Vagina (tissue), 2 donors: ENCODE results near the gene SLC40A1. TPM values are rescaled to one million over a fixed set of nuclear protein-coding genes. Genes with fewer than 3 reads are reported as not detected.

ENCODE experiments used
- DNase-seq, 2 donors: peaks; one replicate each; pipeline ENCODE4 v3.0.0-alpha.2; 2017; ENCODE audit errors: extremely low spot score in 2 of 2
- H3K27ac ChIP-seq: fragments of 200-600 bp; sonication (generic); one replicate; pipeline ENCODE4 v1.5.1; 2019
- H3K27me3 ChIP-seq: fragments of 200-600 bp; sonication (generic); one replicate; pipeline ENCODE4 v1.5.1; 2019
- H3K36me3 ChIP-seq, 2 donors: fragments of 200-600 bp; sonication (generic); one replicate each; pipeline ENCODE4 v1.5.1; 2017 to 2019
- H3K4me1 ChIP-seq: fragments of 200-600 bp; sonication (generic); one replicate; pipeline ENCODE4 v1.5.1; 2019
- H3K4me3 ChIP-seq, 2 donors: fragments of 200-600 bp; sonication (generic); 1 replicate in 1 of 2; 2 replicates in 1 of 2; pipeline ENCODE4 v1.5.1; 2016 to 2019
- H3K9me3 ChIP-seq: fragments of 200-600 bp; sonication (generic); one replicate; pipeline ENCODE4 v1.5.1; 2019
- POLR2A ChIP-seq, 2 donors: fragments of 450-650 bp; IDR thresholded peaks; one replicate each; pipeline ENCODE4 v1.6.1; 2017; ENCODE audit warnings: antibody characterized with exemption in 2 of 2, mild to moderate bottlenecking in 2 of 2, moderate library complexity in 2 of 2
- POLR2AphosphoS5 ChIP-seq, 2 donors: sonication (generic); formaldehyde crosslinking; IDR thresholded peaks; one replicate each; pipeline ENCODE4 v1.9.0; 2017; ENCODE audit warnings: antibody characterized with exemption in 2 of 2, mild to moderate bottlenecking in 2 of 2, low read depth in 1 of 2; ENCODE audit not compliant: insufficient read depth in 1 of 2
- intact Hi-C: fragments of 100-400 bp; cut with DNase I; formaldehyde crosslinking; loops from one replicate; pipeline ENCODE4 v1.15.1; 2023
- total RNA-seq: library from RNA; depleted of rRNA; stranded (reverse); fragments of >200 nt; gene quantifications from one replicate; pipeline ENCODE4 v1.2.3, GENCODE V29; 2016
- TF ChIP-seq, protein P1 (sequence below), 3 experiments: fragments of 450-650 bp in 2 of 3; fragments of 200-600 bp in 1 of 3; sonication (generic) in 1 of 3; IDR thresholded peaks; one replicate each; pipeline ENCODE4 v1.5.1; 2017 to 2019; ENCODE audit warnings: antibody characterized with exemption in 3 of 3, mild to moderate bottlenecking in 2 of 3, moderate library complexity in 2 of 3

The SLC40A1 gene
- total RNA-seq, 1 donor from 2014 or later, result 53.3 TPM

DNA sequence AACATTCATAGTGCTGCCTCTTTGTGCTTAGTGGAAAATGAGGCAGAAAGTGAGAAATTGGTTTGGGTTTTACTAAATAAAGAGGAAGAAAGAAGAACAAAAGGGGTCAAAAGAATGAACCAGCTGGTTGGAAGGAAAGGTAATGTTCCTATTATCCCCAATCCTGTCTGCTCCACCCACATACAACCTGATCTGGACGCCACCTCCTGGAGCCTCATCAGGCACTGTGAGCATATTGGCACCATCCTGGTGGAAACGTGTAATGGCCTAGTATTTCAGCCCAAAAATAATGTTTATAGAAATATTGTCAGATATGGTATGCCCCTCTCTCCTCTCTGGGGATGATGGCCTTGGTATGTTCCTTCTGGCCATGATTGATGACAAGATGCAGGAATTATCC, 45.0 kb upstream of the SLC40A1 start:
- no peak for DNase-seq
- H3K4me3 ChIP-seq, result no peak overlapping the region
- no peaks in the 10 kb centered on the region for H3K27me3 ChIP-seq
- H3K9me3 ChIP-seq, result no peaks in the 10 kb centered on the region
- TF ChIP-seq POLR2A (IDR thresholded peaks at IDR 0.05) (no peak), POLR2AphosphoS5 (IDR thresholded peaks at IDR 0.05; ENCODE audit: insufficient read depth in 1 of 2, low read depth in 1 of 2) (no peak)
- TF ChIP-seq, protein P1, sequence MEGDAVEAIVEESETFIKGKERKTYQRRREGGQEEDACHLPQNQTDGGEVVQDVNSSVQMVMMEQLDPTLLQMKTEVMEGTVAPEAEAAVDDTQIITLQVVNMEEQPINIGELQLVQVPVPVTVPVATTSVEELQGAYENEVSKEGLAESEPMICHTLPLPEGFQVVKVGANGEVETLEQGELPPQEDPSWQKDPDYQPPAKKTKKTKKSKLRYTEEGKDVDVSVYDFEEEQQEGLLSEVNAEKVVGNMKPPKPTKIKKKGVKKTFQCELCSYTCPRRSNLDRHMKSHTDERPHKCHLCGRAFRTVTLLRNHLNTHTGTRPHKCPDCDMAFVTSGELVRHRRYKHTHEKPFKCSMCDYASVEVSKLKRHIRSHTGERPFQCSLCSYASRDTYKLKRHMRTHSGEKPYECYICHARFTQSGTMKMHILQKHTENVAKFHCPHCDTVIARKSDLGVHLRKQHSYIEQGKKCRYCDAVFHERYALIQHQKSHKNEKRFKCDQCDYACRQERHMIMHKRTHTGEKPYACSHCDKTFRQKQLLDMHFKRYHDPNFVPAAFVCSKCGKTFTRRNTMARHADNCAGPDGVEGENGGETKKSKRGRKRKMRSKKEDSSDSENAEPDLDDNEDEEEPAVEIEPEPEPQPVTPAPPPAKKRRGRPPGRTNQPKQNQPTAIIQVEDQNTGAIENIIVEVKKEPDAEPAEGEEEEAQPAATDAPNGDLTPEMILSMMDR (IDR thresholded peaks at IDR 0.05), result no peak
- intact Hi-C loops, result no loop called here
- no peaks in the 10 kb centered on the region for H3K36me3 ChIP-seq
- no peak overlapping the region for H3K27ac ChIP-seq
- no peaks in the 10 kb centered on the region for H3K4me1 ChIP-seq

GRCh38 chr2:189624648-189625355, 44.2 kb upstream of the SLC40A1 start:
- H3K4me3 ChIP-seq, result no peak overlapping the region
- H3K27me3 ChIP-seq, result no peaks in the 10 kb centered on the region
- no peak overlapping the region for H3K27ac ChIP-seq
- no peaks in the 10 kb centered on the region for H3K36me3 ChIP-seq
- H3K9me3 ChIP-seq, result no peaks in the 10 kb centered on the region
- TF ChIP-seq POLR2AphosphoS5 (IDR thresholded peaks at IDR 0.05; ENCODE audit: insufficient read depth in 1 of 2, low read depth in 1 of 2) (no peak), POLR2A (IDR thresholded peaks at IDR 0.05) (no peak)
- TF ChIP-seq, protein P1 (IDR thresholded peaks at IDR 0.05), result no peak
- DNase-seq, result no peak
- intact Hi-C loops, result no loop called here
- no peaks in the 10 kb centered on the region for H3K4me1 ChIP-seq

DNA sequence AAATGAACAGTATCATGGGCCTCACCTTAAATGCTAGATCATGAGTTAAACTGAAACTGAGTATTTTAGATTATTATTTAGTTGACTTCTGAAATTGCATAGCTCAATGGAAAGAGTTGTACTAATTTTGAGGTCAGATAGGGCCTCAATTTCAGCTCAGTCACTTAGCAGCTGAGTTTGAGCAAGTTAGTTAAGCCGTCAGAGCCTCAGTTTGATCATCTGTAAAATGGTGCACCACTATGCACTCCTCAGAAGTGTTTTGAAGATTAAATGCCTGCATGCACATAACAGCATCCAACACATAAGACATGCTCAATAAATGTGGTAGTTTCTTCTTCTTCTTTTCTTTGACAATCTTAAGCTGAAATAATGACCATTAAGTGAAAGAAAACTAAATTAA, 42.5 kb upstream of the SLC40A1 start:
- no peak overlapping the region for H3K27ac ChIP-seq
- no peaks in the 10 kb centered on the region for H3K36me3 ChIP-seq
- no peak overlapping the region for H3K4me3 ChIP-seq
- intact Hi-C loops, result no loop called here
- TF ChIP-seq POLR2A (IDR thresholded peaks at IDR 0.05) (no peak), POLR2AphosphoS5 (IDR thresholded peaks at IDR 0.05; ENCODE audit: insufficient read depth in 1 of 2, low read depth in 1 of 2) (no peak)
- TF ChIP-seq, protein P1 (IDR thresholded peaks at IDR 0.05), result no peak
- no peaks in the 10 kb centered on the region for H3K9me3 ChIP-seq
- DNase-seq, result no peak
- no peaks in the 10 kb centered on the region for H3K27me3 ChIP-seq
- H3K4me1 ChIP-seq, result no peaks in the 10 kb centered on the region

- Histone ChIP-seq H3K4me3 (no peak overlapping the region), H3K27me3 (no peaks in the 10 kb centered on the region), H3K27ac (no peak overlapping the region), H3K36me3 (no peaks in the 10 kb centered on the region), H3K4me1 (no peaks in the 10 kb centered on the region), H3K9me3 (no peaks in the 10 kb centered on the region)
- TF ChIP-seq POLR2AphosphoS5 (IDR thresholded peaks at IDR 0.05; ENCODE audit: insufficient read depth in 1 of 2, low read depth in 1 of 2) (no peak), POLR2A (IDR thresholded peaks at IDR 0.05) (no peak)
- TF ChIP-seq, protein P1 (IDR thresholded peaks at IDR 0.05), result no peak
- intact Hi-C loops, result no loop called here
- no peak for DNase-seq
Measured at GRCh38 chr2:189621781-189622180, 41.2 kb upstream of the SLC40A1 start.

DNA sequence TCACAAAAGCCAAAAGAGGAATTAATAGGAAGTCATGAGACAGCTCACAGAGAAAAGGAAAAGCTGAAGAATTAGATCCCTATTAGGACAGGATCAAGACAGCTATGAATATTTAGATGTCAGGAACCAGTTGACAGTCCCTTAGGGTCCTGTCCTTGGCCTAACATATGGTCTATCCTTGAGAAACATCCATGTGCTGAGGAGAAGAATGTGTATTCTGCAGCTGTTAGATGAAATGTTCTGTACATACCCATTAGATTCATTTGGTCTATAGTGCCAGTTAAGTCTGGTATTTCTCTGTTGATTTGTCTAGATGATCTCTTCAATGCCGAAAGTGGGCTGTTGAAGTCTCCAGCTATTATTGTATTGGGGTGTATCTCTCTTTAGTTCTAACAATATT, 37.6 kb upstream of the SLC40A1 start:
- Histone ChIP-seq H3K27me3 (no peaks in the 10 kb centered on the region), H3K4me1 (peaks cover 15% of the 10 kb centered on the region), H3K36me3 (no peaks in the 10 kb centered on the region), H3K4me3 (no peak overlapping the region), H3K9me3 (no peaks in the 10 kb centered on the region), H3K27ac (no peak overlapping the region)
- TF ChIP-seq POLR2A (IDR thresholded peaks at IDR 0.05) (no peak), POLR2AphosphoS5 (IDR thresholded peaks at IDR 0.05; ENCODE audit: insufficient read depth in 1 of 2, low read depth in 1 of 2) (no peak)
- TF ChIP-seq, protein P1 (IDR thresholded peaks at IDR 0.05), result no peak
- intact Hi-C loops, result no loop called here
- no peak for DNase-seq
